Measurements from ENCODE around the gene FHDC1.

GRCh38 chr4:152953514-152953913, 17.4 kb downstream of the FHDC1 start:
- TF ChIP-seq CTCF (IDR thresholded peaks at IDR 0.05) (no peak), POLR2A (IDR thresholded peaks at IDR 0.05) (no peak)

Data from body of pancreas (tissue), 4 donors.